HepG2 (cell line): ENCODE measurements around the gene NELFCD. TPM values are rescaled to one million over a fixed set of nuclear protein-coding genes. Genes with fewer than 3 reads are reported as not detected.

Source experiments
- ARID5B ChIP-seq: IDR thresholded peaks from 2 replicates; pipeline ENCODE4 v1.4.0; 2020; ENCODE audit warnings: mild to moderate bottlenecking, missing genetic modification reagents
- CBFB ChIP-seq: sonication (generic); formaldehyde crosslinking; IDR thresholded peaks from 2 replicates; pipeline ENCODE4 v1.4.0; 2020; ENCODE audit warnings: missing genetic modification reagents
- KIAA2018 ChIP-seq: sonication (generic); formaldehyde crosslinking; IDR thresholded peaks from 2 replicates; pipeline ENCODE4 v1.5.0; 2020; ENCODE audit warnings: mild to moderate bottlenecking, missing genetic modification reagents, borderline replicate concordance
- MTA3 ChIP-seq: sonication (generic); formaldehyde crosslinking; IDR thresholded peaks from 2 replicates; pipeline ENCODE4 v1.4.0; 2020; ENCODE audit warnings: missing genetic modification reagents
- PAXIP1 ChIP-seq: sonication (generic); formaldehyde crosslinking; conservative IDR thresholded peaks from 2 replicates; pipeline ENCODE4 v1.4.0; 2020; ENCODE audit warnings: mild to moderate bottlenecking, missing genetic modification reagents, moderate library complexity
- RFXAP ChIP-seq: sonication (generic); formaldehyde crosslinking; IDR thresholded peaks from 2 replicates; pipeline ENCODE4 v1.4.0; 2020; ENCODE audit warnings: missing genetic modification reagents, borderline replicate concordance
- TRIM24 ChIP-seq: sonication (generic); formaldehyde crosslinking; IDR thresholded peaks from 2 replicates; pipeline ENCODE4 v1.8.0; 2022; ENCODE audit warnings: mild to moderate bottlenecking, missing genetic modification reagents
- ZNF124 ChIP-seq: sonication (generic); formaldehyde crosslinking; IDR thresholded peaks from 2 replicates; pipeline ENCODE4 v1.4.0; 2020; ENCODE audit warnings: missing genetic modification reagents
- polyA plus RNA-seq, 8 experiments: library from polyadenylated mRNA; depleted of rRNA in 3 of 8; stranded (reverse) in 7 of 8; unstranded in 1 of 8; fragments of >200 nt; fragmentation: Illumina TruSeq in 4 of 8; extraction: Trizol in 4 of 8; gene quantifications; 2 replicates each; pipeline versions ENCODE4 v1.2.1 to v1.2.3, GENCODE V29; 2011 to 2016; ENCODE audit warnings: low read depth in 4 of 8, missing spikeins in 1 of 8, mixed read lengths in 1 of 8; ENCODE audit not compliant: insufficient read depth in 1 of 8
- total RNA-seq, 5 experiments: library from RNA; depleted of rRNA; stranded (reverse); fragments of >200 nt; fragmentation: Illumina TruSeq; extraction: Trizol; gene quantifications; 2 replicates each; pipeline ENCODE4 v1.2.3, GENCODE V29; 2016; ENCODE audit warnings: low read depth in 1 of 5
- TF ChIP-seq, protein P1 (sequence below): sonication (generic); formaldehyde crosslinking; IDR thresholded peaks from 2 replicates; pipeline ENCODE4 v1.4.0; 2020; ENCODE audit warnings: mild to moderate bottlenecking, low read depth, missing genetic modification reagents
- TF ChIP-seq, protein P2 (sequence below): IDR thresholded peaks from 2 replicates; pipeline ENCODE4 v1.6.1; 2016; ENCODE audit warnings: missing compliant biosample characterization, missing genetic modification reagents, borderline replicate concordance

The NELFCD gene
- total and polyA plus RNA-seq, 2 of the 13 experiments (the other 11 are each of a cell fraction or from before 2014, with no cell fraction given): 159 to 203 TPM

DNA sequence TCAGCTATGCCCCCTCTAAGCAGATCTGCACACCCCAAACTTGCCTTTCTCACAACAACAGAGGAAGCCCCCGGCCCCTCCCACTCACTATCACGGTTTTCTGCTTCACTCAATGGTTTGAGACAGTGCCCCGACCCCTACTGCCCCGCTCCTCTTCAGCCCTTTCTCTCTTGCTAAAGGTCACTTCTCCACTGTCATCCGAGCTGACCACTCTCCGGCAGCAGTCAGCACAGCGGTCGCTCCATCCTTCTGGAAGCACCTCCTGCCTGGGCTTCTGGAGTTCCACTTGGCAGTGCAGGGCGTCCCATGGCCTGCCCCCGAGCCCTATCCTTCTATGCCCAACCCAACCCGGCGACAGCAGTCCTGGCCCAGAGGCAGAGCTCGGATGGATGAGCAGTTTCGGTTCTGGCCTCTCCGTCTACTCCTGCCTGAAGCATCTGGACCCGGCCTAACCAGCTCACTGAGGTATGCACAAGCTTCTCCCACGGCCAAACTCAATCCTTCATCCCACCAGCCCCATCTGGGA, 21.9 kb downstream of the NELFCD start (continued):
- 0 out of 2 replicates have a peak, but pooled peaks have one; percentile 27 for TF ChIP-seq PAXIP1 (CRISPR knock-in tag)
- TF ChIP-seq RFXAP (CRISPR knock-in tag): no peak
- no peak for TF ChIP-seq MTA3
- TF ChIP-seq, protein P1, sequence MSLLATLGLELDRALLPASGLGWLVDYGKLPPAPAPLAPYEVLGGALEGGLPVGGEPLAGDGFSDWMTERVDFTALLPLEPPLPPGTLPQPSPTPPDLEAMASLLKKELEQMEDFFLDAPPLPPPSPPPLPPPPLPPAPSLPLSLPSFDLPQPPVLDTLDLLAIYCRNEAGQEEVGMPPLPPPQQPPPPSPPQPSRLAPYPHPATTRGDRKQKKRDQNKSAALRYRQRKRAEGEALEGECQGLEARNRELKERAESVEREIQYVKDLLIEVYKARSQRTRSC (CRISPR knock-in tag): no peak
- TF ChIP-seq TRIM24 (CRISPR knock-in tag): no peak
- no peak for TF ChIP-seq KIAA2018 (CRISPR knock-in tag)
- TF ChIP-seq ARID5B (CRISPR knock-in tag): 0 out of 2 replicates have a peak, but pooled peaks have one; percentile 15
- no peak for TF ChIP-seq ZNF124 (CRISPR knock-in tag)
- TF ChIP-seq, protein P2, sequence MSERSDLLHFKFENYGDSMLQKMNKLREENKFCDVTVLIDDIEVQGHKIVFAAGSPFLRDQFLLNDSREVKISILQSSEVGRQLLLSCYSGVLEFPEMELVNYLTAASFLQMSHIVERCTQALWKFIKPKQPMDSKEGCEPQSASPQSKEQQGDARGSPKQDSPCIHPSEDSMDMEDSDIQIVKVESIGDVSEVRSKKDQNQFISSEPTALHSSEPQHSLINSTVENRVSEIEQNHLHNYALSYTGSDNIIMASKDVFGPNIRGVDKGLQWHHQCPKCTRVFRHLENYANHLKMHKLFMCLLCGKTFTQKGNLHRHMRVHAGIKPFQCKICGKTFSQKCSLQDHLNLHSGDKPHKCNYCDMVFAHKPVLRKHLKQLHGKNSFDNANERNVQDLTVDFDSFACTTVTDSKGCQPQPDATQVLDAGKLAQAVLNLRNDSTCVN: no peak
- TF ChIP-seq CBFB (CRISPR knock-in tag): no peak
